HEK293 (cell line): ENCODE data around the gene CEP72.

Experiments
- CTCF ChIP-seq: fragments of 450-650 bp; formaldehyde crosslinking; IDR thresholded peaks from 2 replicates; pipeline ENCODE4 v1.5.1; 2016; ENCODE audit warnings: missing biosample characterization, missing genetic modification characterization
- FEZF1 ChIP-seq: fragments of 450-650 bp; formaldehyde crosslinking; IDR thresholded peaks from 2 replicates; pipeline ENCODE4 v1.5.1; 2016; ENCODE audit warnings: missing biosample characterization, missing genetic modification characterization
- REPIN1 ChIP-seq: fragments of 450-650 bp; formaldehyde crosslinking; IDR thresholded peaks from 2 replicates; pipeline ENCODE4 v1.5.1; 2017; ENCODE audit warnings: missing biosample characterization, missing genetic modification characterization, low read depth
- SCRT2 ChIP-seq: fragments of 450-650 bp; formaldehyde crosslinking; IDR thresholded peaks from 2 replicates; pipeline ENCODE4 v1.5.1; 2016; ENCODE audit warnings: missing biosample characterization, missing genetic modification characterization
- SETDB1 ChIP-seq: IDR thresholded peaks from one replicate; pipeline ENCODE4 v1.6.1; 2017; ENCODE audit warnings: mild to moderate bottlenecking, low read length, moderate library complexity, mixed read lengths; ENCODE audit not compliant: insufficient read length
- TCF7L2 ChIP-seq: IDR thresholded peaks from 2 replicates; pipeline ENCODE4 v1.6.1; 2011; ENCODE audit warnings: low read depth, mild to moderate bottlenecking, inconsistent platforms, low read length, moderate library complexity, borderline replicate concordance
- YY1 ChIP-seq: fragments of 450-650 bp; formaldehyde crosslinking; IDR thresholded peaks from 2 replicates; pipeline ENCODE4 v1.5.1; 2018; ENCODE audit warnings: missing biosample characterization, missing genetic modification characterization
- ZNF132 ChIP-seq: fragments of 450-650 bp; formaldehyde crosslinking; IDR thresholded peaks from 2 replicates; pipeline ENCODE4 v1.5.1; 2017; ENCODE audit warnings: missing biosample characterization, missing genetic modification characterization, borderline replicate concordance
- ZNF274 ChIP-seq, 2 experiments: fragments of 200-500 bp in 1 of 2; fragments of 450-650 bp in 1 of 2; sonication (Bioruptor generic) in 1 of 2; formaldehyde crosslinking in 1 of 2; IDR thresholded peaks; 2 replicates each; pipeline versions ENCODE4 v1.5.1 to v1.6.1; 2014 to 2016; ENCODE audit warnings: borderline replicate concordance in 1 of 2, inconsistent platforms in 1 of 2, low read length in 1 of 2, missing biosample characterization in 1 of 2, missing genetic modification characterization in 1 of 2
- ZNF350 ChIP-seq: fragments of 450-650 bp; formaldehyde crosslinking; IDR thresholded peaks from 2 replicates; pipeline ENCODE4 v1.5.0; 2017; ENCODE audit warnings: missing biosample characterization, mild to moderate bottlenecking, missing genetic modification characterization
- ZNF658 ChIP-seq: fragments of 450-650 bp; formaldehyde crosslinking; IDR thresholded peaks from 2 replicates; pipeline ENCODE4; 2016; ENCODE audit warnings: missing biosample characterization, missing genetic modification characterization
- ZNF677 ChIP-seq: fragments of 450-650 bp; IDR thresholded peaks from 2 replicates; pipeline ENCODE4 v1.5.0; 2018; ENCODE audit warnings: missing biosample characterization, mild to moderate bottlenecking, missing genetic modification characterization, moderate library complexity
- ZNF837 ChIP-seq: fragments of 450-650 bp; formaldehyde crosslinking; IDR thresholded peaks from 2 replicates; pipeline ENCODE4 v1.5.1; 2016; ENCODE audit warnings: missing biosample characterization, missing genetic modification characterization

DNA sequence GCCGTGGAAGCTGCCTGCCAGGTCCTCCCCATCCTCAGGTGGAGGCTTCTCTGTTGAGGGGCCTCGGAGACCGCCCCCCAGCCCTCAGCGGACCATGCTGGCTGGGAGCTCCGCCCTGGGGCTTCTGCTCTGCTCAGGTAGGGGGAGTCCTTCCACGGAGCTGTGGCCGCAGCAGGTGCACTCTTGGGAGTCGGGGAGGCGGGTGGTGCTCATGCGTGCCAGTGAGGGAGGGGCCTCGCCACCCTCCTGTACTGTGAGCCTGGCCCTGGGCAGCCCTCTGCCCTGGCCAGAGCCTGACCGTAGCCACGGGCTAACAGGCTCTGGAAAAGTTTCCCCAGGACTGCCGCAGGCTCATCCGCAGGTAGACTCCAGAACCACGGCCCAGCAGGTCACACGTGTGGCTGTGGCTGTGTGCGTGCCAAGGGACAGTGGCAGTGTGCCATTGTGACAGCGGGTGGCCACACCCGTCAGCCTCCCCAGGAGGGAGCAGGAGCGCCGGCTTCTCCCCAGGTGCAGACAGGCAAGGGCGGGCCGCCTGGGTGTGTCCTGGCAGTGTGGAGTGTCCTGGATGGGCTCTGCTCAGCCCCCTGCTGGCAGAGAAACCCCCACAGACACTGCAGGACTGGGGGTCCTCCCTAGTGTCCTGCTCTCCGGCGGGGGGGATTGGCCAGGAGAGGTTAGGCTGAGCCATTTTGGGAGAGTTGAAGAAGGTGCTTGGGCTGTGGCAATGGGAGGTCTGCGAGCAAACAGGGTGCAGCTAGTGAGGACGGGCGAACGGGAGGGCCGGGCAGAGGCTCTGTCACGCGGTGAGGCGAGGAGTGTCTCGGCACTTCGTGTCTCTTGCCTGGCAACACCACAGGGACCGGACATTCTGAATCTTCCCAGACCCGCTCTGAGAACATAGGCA is 51.5 kb downstream of the CEP72 start:
- no peak for TF ChIP-seq ZNF350 (tag by site-specific recombination)
- no peak for TF ChIP-seq ZNF658 (tag by site-specific recombination)
- no peak for TF ChIP-seq CTCF (tag by site-specific recombination)
- TF ChIP-seq ZNF837 (tag by site-specific recombination): no peak
- TF ChIP-seq ZNF677 (tag by site-specific recombination): no peak
- TF ChIP-seq REPIN1 (tag by site-specific recombination): no peak
- TF ChIP-seq ZNF132 (tag by site-specific recombination): no peak
- TF ChIP-seq YY1: no peak
- TF ChIP-seq ZNF274 (IDR thresholded peaks at IDR 0.05; ENCODE audit: low read length): no peak
- no peak for TF ChIP-seq ZNF274 (tag by site-specific recombination; IDR thresholded peaks at IDR 0.05; ENCODE audit: borderline replicate concordance)
- no peak for TF ChIP-seq SCRT2
- TF ChIP-seq TCF7L2: no peak
- no peak for TF ChIP-seq FEZF1 (tag by site-specific recombination)
- TF ChIP-seq SETDB1: no peak
